Tibial artery (tissue), 4 donors: ENCODE results near the gene RAPGEF1.

ENCODE experiments used
- DNase-seq, 2 donors: peaks; one replicate each; pipeline ENCODE4 v3.0.0-alpha.2; 2019
- H3K27ac ChIP-seq, 2 donors: fragments of 200-600 bp; sonication (generic) in 1 of 2; 1 replicate in 1 of 2; 2 replicates in 1 of 2; pipeline ENCODE4 v1.5.1; 2018 to 2019; ENCODE audit warnings: mild to moderate bottlenecking in 1 of 2
- H3K27me3 ChIP-seq, 2 donors: fragments of 200-600 bp; sonication (generic) in 1 of 2; one replicate each; pipeline versions ENCODE4 v1.5.1 to v1.6.0; 2016 to 2019
- H3K36me3 ChIP-seq, 3 donors: fragments of 200-600 bp; sonication (generic) in 2 of 3; one replicate each; pipeline ENCODE4 v1.5.1; 2016 to 2019; ENCODE audit warnings: mild to moderate bottlenecking in 2 of 3
- H3K4me1 ChIP-seq, 4 donors: fragments of 200-600 bp; sonication (generic) in 2 of 4; 1 replicate in 3 of 4; 2 replicates in 1 of 4; pipeline ENCODE4 v1.5.1; 2016 to 2019
- H3K4me3 ChIP-seq, 2 donors: fragments of 200-600 bp; sonication (generic) in 1 of 2; 1 replicate in 1 of 2; 2 replicates in 1 of 2; pipeline ENCODE4 v1.5.1; 2018 to 2019; ENCODE audit warnings: mild to moderate bottlenecking in 2 of 2
- H3K9me3 ChIP-seq, 3 donors: fragments of 200-600 bp; sonication (generic) in 1 of 3; one replicate each; pipeline ENCODE4 v1.5.1; 2016 to 2019
- intact Hi-C: fragments of 100-400 bp; cut with DNase I; formaldehyde crosslinking; loops from one replicate; pipeline ENCODE4 v1.15.0; 2023; ENCODE audit warnings: low total_unique reads
- TF ChIP-seq, protein P1 (sequence below), 2 experiments: fragments of 200-600 bp in 1 of 2; fragments of 450-650 bp in 1 of 2; IDR thresholded peaks; one replicate each; pipeline ENCODE4 v1.5.1; 2017 to 2019; ENCODE audit warnings: antibody characterized with exemption in 2 of 2, mild to moderate bottlenecking in 1 of 2, moderate library complexity in 1 of 2

The RAPGEF1 gene

DNA sequence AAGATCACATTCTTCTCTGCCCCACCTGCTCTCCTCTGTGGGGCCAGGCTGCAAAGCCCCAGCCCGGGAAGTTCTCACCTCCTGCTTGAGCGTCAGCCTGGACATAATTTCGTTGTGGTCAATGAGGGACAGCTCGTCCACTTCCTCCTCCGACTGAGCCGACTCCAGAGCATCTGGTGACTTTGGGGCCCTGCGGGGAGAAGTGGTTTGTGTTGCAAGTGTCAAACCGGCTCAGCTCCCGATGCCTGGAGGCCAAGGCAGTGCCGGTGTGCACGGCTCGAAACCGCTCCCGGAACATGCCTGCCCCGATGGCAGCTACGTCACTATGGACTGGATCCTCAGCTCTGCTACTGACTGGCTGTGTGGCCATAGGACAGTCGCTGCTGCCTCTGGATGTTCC, 141.8 kb downstream of the RAPGEF1 start:
- DNase-seq = peak; percentile 54 to 78
- intact Hi-C loops = loop anchor here (10.0 kb wide), 1 partner anchor 47 kb away; no protein-coding TSS in a partner anchor
- H3K36me3 ChIP-seq = peaks cover 57 to 98% (median 87%) of the 10 kb centered on the region in 3 donors

DNA sequence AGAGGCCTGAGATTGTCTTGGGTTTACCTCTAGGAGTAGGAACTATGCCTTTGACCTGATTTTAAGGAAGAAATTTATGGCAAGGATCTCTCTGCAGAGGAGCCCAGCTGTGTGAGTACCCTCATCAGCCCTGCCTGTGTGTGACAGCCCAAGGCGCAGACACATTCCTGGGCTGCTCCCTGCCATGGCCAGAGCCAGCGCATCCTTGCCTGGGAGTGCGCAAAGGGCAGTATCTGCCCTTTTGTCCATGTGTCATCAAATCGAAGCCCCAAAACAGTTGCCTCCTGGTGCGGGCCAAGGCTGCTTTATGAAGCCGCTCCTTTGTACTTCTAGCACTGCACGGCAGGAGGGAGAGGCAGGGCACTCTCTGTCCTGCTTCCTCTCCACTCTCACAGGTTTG, 142.6 kb downstream of the RAPGEF1 start:
- Histone ChIP-seq H3K36me3 (peaks cover 57 to 97% (median 79%) of the 10 kb centered on the region in 3 donors), H3K27me3 (no peaks in the 10 kb centered on the region), H3K4me1 (no peaks in the 10 kb centered on the region), H3K27ac (no peak overlapping the region), H3K9me3 (no peaks in the 10 kb centered on the region), H3K4me3 (no peak overlapping the region)
- intact Hi-C loops = loop anchor here (10.0 kb wide), 1 partner anchor 48 kb away; no protein-coding TSS in a partner anchor
- TF ChIP-seq, protein P1, sequence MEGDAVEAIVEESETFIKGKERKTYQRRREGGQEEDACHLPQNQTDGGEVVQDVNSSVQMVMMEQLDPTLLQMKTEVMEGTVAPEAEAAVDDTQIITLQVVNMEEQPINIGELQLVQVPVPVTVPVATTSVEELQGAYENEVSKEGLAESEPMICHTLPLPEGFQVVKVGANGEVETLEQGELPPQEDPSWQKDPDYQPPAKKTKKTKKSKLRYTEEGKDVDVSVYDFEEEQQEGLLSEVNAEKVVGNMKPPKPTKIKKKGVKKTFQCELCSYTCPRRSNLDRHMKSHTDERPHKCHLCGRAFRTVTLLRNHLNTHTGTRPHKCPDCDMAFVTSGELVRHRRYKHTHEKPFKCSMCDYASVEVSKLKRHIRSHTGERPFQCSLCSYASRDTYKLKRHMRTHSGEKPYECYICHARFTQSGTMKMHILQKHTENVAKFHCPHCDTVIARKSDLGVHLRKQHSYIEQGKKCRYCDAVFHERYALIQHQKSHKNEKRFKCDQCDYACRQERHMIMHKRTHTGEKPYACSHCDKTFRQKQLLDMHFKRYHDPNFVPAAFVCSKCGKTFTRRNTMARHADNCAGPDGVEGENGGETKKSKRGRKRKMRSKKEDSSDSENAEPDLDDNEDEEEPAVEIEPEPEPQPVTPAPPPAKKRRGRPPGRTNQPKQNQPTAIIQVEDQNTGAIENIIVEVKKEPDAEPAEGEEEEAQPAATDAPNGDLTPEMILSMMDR (IDR thresholded peaks at IDR 0.05) = no peak
- no peak for DNase-seq

More for the DNA sequence above, 141.8 kb downstream of the RAPGEF1 start:
- H3K4me3 ChIP-seq = no peak overlapping the region
- TF ChIP-seq, protein P1 (IDR thresholded peaks at IDR 0.05) = no peak
- H3K27me3 ChIP-seq = no peaks in the 10 kb centered on the region
- H3K9me3 ChIP-seq = no peaks in the 10 kb centered on the region
- H3K4me1 ChIP-seq = no peaks in the 10 kb centered on the region
- no peak overlapping the region for H3K27ac ChIP-seq

DNA sequence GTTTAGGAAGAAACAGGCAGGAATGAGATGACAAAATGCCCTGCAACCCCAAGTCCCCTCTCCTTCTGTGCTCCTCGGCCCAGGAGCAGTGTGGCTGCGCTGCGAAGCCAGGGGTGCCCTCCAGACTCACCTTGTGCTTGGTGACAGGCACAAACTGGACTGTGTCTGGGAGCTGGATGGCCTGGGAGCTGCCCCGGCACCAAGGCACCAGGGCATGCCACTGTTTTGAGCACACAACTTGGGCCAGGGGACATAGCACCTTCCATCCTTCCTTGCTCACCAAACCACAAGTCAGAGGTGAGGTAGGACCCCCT, 143.5 kb downstream of the RAPGEF1 start:
- TF ChIP-seq, protein P1 (IDR thresholded peaks at IDR 0.05) = no peak
- intact Hi-C loops = loop anchor here (10.0 kb wide), 1 partner anchor 48 kb away; no protein-coding TSS in a partner anchor
- Histone ChIP-seq H3K4me1 (peaks cover 0 to 8% (median 0%) of the 10 kb centered on the region in 4 donors), H3K9me3 (no peaks in the 10 kb centered on the region), H3K36me3 (peaks cover 49 to 97% (median 70%) of the 10 kb centered on the region in 3 donors), H3K27me3 (no peaks in the 10 kb centered on the region), H3K27ac (no peak overlapping the region), H3K4me3 (no peak overlapping the region)
- no peak for DNase-seq

DNA sequence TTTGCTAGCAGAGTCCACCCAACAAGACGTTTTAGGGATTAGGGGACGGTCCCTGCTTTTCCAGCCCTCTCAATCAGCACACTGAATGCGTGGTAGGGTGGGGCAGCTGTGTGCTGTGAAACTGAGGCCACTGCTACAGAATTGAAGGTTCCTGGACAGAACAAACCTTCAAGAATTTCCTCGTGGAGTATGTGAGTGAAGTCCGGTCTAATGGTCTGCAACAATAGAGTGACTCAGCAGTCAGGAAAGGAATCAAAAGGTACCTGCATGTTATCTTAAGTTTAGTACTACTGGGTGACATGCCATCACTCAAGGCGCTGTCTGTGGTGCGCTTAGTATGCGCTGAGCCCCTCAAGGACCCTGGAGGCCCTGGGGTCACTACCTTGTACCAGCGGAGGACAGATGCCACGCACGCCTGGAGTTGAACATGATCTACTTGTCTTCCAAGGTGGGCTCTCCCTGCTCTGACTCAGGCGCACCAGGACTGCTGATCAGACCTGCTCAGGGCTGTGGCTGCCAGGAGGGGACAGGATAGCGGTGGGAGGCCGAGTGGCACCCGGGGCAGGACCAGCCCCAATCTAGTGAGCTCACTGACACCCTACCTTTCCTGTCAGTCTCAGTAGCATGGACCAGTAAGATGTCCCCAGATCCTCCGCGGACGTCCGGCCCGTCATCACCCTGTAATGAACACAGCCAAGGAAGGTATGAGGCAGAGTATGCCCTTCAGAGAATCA, 144.0 kb downstream of the RAPGEF1 start:
- H3K4me3 ChIP-seq = no peak overlapping the region
- H3K4me1 ChIP-seq = peaks cover 0 to 10% (median 0%) of the 10 kb centered on the region in 4 donors
- H3K27me3 ChIP-seq = no peaks in the 10 kb centered on the region
- H3K36me3 ChIP-seq = peaks cover 49 to 97% (median 70%) of the 10 kb centered on the region in 3 donors
- H3K9me3 ChIP-seq = no peaks in the 10 kb centered on the region
- intact Hi-C loops = loop anchor here (10.0 kb wide), 1 partner anchor 49 kb away; no protein-coding TSS in a partner anchor
- no peak for DNase-seq
- no peak overlapping the region for H3K27ac ChIP-seq
- TF ChIP-seq, protein P1 (IDR thresholded peaks at IDR 0.05) = no peak

DNA sequence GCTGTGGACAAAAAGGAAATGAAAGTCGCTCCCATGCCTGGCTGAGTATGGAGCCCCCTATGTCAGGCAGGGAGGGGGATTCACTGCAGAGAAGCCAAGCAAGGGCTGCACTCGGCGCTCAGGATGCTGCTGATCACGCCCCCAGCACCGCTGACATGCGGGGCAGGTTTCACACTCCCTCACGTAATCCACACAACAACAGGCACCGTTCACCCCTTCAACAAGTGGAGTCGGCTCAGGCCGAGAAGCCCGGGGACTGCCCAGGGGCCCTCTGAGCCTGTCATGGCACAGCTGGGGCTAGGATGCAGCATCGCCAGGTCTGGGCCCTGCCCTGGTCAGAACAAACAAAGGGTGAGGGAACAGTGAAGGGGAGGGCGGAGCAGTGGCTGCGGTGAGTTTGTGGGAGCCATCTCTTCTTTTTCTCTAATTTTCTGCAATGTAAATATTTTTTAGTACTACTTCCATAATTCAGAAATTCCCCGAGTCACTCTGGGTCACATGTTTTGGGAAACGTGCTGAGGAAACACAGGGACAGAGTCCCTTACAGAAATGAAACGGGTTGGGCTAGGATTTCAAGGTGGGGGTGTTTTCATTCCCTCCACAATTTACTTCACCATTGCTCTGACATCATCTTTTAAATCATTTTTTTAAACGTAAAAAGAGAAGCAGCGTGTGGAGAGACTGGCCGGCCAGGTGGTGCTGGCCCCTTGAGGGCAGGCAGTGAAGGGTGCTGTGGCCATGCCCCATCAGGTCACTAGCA, 144.8 kb downstream of the RAPGEF1 start:
- TF ChIP-seq, protein P1 (IDR thresholded peaks at IDR 0.05) = no peak
- Histone ChIP-seq H3K4me3 (no peak overlapping the region), H3K27me3 (no peaks in the 10 kb centered on the region), H3K27ac (no peak overlapping the region), H3K9me3 (no peaks in the 10 kb centered on the region), H3K36me3 (peaks cover 43 to 97% (median 77%) of the 10 kb centered on the region in 3 donors), H3K4me1 (peaks cover 0 to 10% (median 0%) of the 10 kb centered on the region in 4 donors)
- DNase-seq = no peak
- intact Hi-C loops = loop anchor here (10.0 kb wide), 1 partner anchor 50 kb away; no protein-coding TSS in a partner anchor
